Measurements from ENCODE around the gene SAMD9.

DNA sequence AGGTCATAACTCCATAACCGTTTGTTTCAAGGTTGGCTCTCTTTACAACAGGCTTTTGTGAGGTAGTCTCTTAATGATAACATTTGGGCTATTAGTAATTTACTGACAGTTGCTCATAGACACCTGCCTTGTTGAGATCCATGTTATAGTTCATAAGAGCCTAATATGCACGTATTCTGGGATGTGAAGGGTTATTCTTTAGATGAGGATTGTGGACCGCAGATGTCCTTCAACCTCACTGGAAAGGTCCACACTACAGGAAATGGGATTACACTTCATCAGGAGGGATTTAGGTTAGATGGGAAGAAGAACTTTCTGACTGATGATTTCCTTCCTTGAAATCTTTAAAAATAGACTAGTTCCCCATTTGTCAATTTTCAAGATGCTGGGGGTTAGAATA, 62.8 kb downstream of the SAMD9 start:
- TF ChIP-seq, protein P1, sequence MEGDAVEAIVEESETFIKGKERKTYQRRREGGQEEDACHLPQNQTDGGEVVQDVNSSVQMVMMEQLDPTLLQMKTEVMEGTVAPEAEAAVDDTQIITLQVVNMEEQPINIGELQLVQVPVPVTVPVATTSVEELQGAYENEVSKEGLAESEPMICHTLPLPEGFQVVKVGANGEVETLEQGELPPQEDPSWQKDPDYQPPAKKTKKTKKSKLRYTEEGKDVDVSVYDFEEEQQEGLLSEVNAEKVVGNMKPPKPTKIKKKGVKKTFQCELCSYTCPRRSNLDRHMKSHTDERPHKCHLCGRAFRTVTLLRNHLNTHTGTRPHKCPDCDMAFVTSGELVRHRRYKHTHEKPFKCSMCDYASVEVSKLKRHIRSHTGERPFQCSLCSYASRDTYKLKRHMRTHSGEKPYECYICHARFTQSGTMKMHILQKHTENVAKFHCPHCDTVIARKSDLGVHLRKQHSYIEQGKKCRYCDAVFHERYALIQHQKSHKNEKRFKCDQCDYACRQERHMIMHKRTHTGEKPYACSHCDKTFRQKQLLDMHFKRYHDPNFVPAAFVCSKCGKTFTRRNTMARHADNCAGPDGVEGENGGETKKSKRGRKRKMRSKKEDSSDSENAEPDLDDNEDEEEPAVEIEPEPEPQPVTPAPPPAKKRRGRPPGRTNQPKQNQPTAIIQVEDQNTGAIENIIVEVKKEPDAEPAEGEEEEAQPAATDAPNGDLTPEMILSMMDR (conservative IDR thresholded peaks at IDR 0.05): no peak
- TF ChIP-seq ZFX (IDR thresholded peaks at IDR 0.05): no peak

All from C4-2B (cell line).